GM04503 (cell line): Measurements from ENCODE around the gene USP28.
"Not testable (repeated sequence)": the region's sequence is repeated elsewhere in the genome, so short reads cannot be mapped to it uniquely, and the experiment has no call there.

Experiments
- DNase-seq: peaks from one replicate; pipeline ENCODE4 v3.0.0-alpha.2; 2012; ENCODE audit warnings: low read depth

Gene USP28

GRCh38 chr11:113835306-113835705, 40.1 kb downstream of the USP28 start:
- DNase-seq = no peak

DNA sequence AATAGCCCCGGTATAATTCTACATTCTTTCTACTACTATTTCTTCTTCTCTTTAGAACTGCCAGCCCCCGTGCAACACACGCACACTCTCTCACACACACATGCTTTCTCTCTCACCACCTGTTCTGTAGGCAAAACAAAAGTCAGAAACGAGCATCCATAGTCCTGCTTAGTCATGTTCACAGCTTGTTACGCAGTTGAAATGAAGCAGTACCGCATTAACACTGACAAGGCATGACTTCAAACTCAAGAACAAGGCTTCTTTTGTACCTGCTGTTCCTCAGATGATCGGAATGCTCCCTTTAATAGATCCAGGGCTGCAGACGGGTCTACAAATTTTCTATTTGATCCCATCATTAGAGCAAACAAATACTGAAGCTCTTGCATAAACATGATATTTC, 42.2 kb downstream of the USP28 start:
- DNase-seq = no peak

DNA sequence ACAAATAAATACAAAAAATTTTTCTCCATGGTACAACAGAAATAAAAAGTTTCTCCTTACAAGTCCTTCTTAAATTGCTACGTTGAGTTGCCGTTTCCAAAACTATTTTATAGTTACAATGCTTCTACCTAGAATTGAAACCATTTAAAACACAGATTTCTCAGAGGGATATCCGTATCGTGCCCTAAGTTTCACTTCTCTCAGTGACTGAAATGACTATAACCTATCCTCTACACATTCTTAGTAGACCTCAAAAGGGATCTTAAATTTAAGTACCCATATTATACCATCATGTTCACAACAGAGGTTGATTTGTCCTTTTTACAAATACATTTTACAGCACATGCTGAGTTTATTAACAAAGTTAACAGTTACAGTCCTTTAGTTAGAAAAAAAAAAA, 44.1 kb downstream of the USP28 start:
- no peak for DNase-seq

- no peak for DNase-seq
Observed at GRCh38 chr11:113829751-113830150, 45.6 kb downstream of the USP28 start.

- DNase-seq = no peak
Observed at GRCh38 chr11:113828191-113828590, 47.2 kb downstream of the USP28 start.

DNA sequence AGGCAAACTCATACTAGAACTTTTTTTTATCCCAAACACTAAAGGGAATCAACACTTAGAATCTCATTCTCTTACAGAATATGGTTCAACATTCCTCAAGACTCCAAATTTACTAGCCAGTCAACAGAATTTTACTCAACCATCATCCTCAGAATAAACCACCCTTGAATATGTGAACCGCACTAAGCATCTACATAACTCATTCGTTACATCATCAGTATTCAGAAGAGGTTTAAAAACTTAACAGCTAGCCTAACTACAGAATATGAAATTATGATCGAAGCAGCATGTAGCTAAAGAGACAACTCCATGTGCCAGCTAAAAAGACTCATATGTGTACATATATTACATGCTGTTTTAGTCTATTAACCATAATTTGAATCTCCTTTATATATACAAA, 47.9 kb downstream of the USP28 start:
- DNase-seq = no peak

GRCh38 chr11:113818426-113818825, 56.9 kb downstream of the USP28 start:
- DNase-seq = no peak

- DNase-seq = no peak
Observed at GRCh38 chr11:113817626-113818025, 57.7 kb downstream of the USP28 start.

GRCh38 chr11:113817162-113817561, 58.2 kb downstream of the USP28 start:
- peak; percentile 14 for DNase-seq

DNA sequence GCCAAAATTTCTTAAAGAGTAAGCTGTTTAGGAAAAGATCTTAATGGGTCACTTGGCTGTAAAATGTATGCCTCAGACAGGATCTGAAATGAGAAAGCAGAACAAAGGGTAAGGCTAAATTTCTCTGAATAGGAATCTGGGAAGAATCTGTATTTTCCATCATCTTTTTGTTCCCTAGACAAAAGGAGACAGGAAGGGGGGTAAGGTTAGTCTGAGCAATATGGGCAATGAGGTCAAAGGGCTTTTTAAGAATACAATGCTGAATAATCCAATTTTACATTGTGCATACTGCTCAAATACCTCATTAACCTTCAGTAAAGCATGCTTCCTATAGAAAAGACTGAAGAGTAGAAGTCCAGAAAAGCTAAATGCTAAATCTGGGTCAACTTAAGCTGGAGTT, 61.2 kb downstream of the USP28 start:
- no peak for DNase-seq

- no peak for DNase-seq
Observed at GRCh38 chr11:113808931-113809330, 66.4 kb downstream of the USP28 start.

DNA sequence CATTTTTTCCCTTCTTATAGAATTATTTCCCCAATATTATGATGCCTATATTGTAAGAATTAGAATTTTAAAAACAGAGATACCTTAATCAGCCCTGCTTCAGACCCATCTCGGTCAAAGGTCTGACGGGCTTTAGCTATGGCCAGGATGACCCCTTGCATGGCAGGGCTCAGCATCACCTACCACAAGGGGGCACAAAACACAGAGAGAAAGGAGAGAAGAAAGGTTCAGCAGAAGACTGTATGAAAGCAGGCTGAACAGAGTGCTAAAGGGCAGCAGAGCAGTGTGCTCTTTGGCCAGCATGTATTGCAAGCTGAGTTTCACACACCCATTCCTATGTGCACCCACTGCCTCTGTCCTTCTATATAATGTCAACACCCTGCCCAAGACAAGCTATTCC, 69.0 kb downstream of the USP28 start:
- no peak for DNase-seq

- no peak for DNase-seq
Observed at GRCh38 chr11:113805640-113806039, 69.7 kb downstream of the USP28 start.

DNA sequence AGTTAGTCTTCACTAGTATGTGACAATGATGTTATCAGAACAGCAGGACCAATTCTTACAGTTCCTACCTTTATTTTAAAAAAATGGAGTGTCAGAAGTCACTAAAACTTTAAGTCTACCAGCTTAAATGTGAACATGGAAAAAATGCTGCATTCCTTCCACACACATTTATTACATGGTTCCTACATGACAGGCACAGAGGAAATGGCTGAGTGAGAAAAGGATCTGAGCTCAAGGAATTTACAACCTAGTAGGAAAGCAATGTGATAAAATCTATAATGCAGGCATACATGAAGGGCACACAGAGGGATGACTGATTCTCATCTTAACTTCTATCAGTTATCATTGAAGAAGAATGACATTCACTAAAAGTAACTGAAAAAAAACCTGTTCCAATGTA, 72.8 kb downstream of the USP28 start:
- no peak for DNase-seq

GRCh38 chr11:113796663-113797259, 78.6 kb downstream of the USP28 start:
- peak; percentile 5 for DNase-seq

DNA sequence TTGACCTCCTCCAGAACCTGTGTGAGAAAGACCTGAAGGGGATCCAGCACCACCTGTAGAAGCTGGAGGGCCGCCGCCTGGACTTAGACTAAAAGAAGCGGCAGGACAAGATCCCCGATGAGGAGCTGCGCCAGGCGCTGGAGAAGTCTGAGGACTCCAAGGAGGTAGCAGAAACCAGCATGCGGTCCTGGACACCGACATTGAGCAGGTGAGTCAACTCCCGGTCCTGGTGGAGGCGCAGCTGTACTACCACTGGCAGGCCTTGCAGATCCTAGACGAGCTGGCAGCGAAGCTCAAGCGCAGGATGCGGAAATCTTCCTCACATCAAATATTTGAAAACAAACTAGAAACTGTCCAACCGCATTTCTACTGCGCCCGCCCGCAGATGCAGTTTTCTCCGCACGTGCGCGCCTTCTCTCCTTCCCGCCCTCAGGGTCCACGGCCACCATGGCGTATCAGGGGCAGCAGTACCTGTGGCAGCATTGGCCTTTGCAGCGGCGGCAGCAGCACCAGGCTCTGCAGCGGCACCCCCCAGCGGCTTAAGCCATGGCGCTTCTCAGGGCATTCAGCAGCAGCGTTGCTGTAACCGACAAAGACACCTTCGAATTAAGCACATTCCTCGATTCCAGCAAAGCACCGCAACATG, 85.6 kb downstream of the USP28 start:
- no peak for DNase-seq

DNA sequence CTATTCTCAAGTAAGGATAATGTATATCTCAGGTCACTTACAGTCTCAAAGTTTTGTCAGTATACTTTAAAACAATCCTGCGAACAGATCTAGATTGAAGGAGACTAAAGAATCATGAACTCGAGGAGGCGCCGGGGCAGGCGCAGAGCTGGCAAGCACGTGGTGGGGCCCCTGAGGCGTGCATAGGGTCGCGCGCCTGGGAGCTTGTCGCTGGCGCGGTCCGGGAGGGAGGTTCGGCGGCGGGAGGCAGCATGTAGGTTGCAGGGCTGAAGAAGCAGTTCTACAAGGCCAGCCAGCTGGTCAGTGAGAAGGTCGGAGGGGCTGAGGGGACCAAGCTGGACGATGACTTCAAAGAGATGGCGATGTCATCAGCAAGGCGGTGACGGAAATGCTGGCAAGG, 86.4 kb downstream of the USP28 start:
- DNase-seq = not testable (repeated sequence)

DNA sequence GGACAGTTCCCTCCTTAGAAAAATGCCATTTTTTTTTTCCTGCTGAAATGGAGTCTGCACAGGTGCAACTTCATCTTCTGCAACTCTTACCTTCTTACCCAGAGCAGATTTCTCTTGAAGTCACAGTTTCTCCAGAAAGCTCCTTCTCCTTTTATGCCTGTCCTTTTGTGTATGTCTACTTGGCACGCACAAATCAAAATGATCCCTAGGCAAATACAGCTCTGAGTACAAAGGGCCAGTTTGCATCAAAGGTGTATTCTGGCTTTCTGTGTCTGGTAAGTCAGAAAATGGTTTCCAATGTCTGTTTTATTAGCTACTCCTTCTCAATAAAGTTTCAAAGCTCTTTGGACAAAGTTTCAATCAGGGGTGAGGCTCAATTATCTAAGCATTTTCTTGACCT, 93.2 kb downstream of the USP28 start:
- no peak for DNase-seq

GRCh38 chr11:113781682-113782081, 93.7 kb downstream of the USP28 start:
- no peak for DNase-seq

GRCh38 chr11:113779496-113779895, 95.9 kb downstream of the USP28 start, which contains the start of gene CLDN25:
Gene CLDN25, plus strand, starts transcription at chr11:113779796. Its CDS starts 0 bp downstream, at chr11:113779796.
- no peak for DNase-seq

DNA sequence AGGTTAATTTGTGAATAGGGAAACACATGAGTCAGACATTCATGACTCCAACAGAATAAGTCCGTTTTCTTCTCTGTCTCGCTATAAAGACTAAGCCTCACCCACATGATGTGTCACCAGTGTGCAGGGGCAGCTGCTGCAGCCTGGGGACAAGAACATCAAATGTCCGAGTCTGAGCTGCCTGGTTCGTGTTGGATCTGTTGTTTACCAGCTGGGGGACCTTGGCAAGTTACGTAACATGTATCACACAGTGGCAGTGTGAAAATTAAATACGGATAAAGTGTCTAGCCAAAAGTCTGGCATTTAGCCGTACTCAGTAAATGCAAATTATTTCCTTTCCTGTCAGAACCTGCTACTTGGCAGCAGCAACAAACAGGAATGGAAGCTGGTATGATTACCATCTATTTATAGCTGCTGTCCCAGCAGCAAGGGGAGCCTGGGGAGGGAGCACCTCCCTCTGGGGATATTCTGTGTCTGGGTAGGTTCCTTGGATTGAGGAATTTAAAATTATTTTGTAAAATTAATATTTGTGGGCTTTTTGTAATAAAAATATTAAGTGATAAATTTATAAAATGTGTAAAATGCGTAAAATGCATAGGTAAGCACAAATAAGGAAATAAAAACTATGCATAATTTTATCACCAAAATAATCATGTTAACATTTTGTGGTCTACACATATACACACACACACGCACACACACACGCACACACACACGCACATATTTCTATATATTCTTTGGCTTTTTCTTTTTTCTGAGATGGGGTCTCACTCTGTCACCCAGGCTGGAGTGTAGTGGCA, 97.1 kb downstream of the USP28 start:
- peak; percentile 7 for DNase-seq

DNA sequence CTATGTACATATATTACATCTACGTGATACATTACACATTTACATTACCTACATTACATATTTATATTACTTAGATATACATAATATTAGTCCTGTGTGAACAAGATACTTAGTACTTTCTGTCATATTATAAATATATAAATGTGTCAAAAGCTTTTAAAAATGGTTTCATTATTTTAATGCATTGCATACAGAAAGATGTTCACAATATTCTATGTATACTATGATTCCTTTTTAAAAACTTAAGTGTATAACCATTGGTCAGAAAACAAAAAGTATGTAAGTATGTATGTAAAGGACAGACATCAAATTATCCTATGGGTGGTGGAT, 101.2 kb downstream of the USP28 start:
- DNase-seq = no peak

GRCh38 chr11:113773416-113774173, 101.8 kb downstream of the USP28 start, which contains the start of gene ZW10:
Gene ZW10, minus strand, starts transcription at chr11:113773692. Its CDS starts 26 bp downstream, at chr11:113773666.
- peak; percentile 84 for DNase-seq
